HG03565 (cell line): ENCODE data around the gene ELMO1.

Experiments
- ATAC-seq: cut with Tn5 transposase; IDR thresholded peaks from one replicate; pipeline ENCODE4 v1.9.1; 2021; ENCODE audit warnings: mild to moderate bottlenecking, moderate library complexity; ENCODE audit not compliant: unreplicated experiment

The ELMO1 gene

GRCh38 chr7:37475646-37476045, 27.0 kb upstream of the ELMO1 start:
- ATAC-seq: no peak

GRCh38 chr7:37471619-37472018, 23.0 kb upstream of the ELMO1 start:
- ATAC-seq: no peak

- ATAC-seq: peak; percentile 85
Observed at GRCh38 chr7:37467002-37467401, 18.3 kb upstream of the ELMO1 start.

- ATAC-seq: no peak
Observed at GRCh38 chr7:37462138-37462537, 13.5 kb upstream of the ELMO1 start.

GRCh38 chr7:37455081-37455480, 6.4 kb upstream of the ELMO1 start:
- no peak for ATAC-seq

- ATAC-seq: no peak
Observed at GRCh38 chr7:37452346-37452745, 3.7 kb upstream of the ELMO1 start.

- ATAC-seq: no peak
Observed at GRCh38 chr7:37450035-37450434, 1.4 kb upstream of the ELMO1 start.

- ATAC-seq: no peak
Observed at GRCh38 chr7:37449621-37450020, 957 bp upstream of the ELMO1 start.

- ATAC-seq: peak; percentile 2
Observed at GRCh38 chr7:37448011-37448635, 541 bp downstream of the ELMO1 start.

- ATAC-seq: no peak
Observed at GRCh38 chr7:37446371-37446770, 2.3 kb downstream of the ELMO1 start.

GRCh38 chr7:37445790-37446189, 2.9 kb downstream of the ELMO1 start:
- ATAC-seq: no peak

GRCh38 chr7:37445064-37445723, 3.5 kb downstream of the ELMO1 start:
- no peak for ATAC-seq

GRCh38 chr7:37443627-37444026, 5.0 kb downstream of the ELMO1 start:
- no peak for ATAC-seq

- ATAC-seq: no peak
Observed at GRCh38 chr7:37442268-37442667, 6.4 kb downstream of the ELMO1 start.

- no peak for ATAC-seq
Observed at GRCh38 chr7:37441816-37442215, 6.8 kb downstream of the ELMO1 start.

- ATAC-seq: no peak
Observed at GRCh38 chr7:37441386-37441760, 7.3 kb downstream of the ELMO1 start.

- ATAC-seq: no peak
Observed at GRCh38 chr7:37440738-37441385, 7.8 kb downstream of the ELMO1 start.

GRCh38 chr7:37439653-37440026, 9.0 kb downstream of the ELMO1 start:
- ATAC-seq: no peak

GRCh38 chr7:37438906-37439652, 9.6 kb downstream of the ELMO1 start:
- no peak for ATAC-seq

- ATAC-seq: no peak
Observed at GRCh38 chr7:37435156-37435855, 13.4 kb downstream of the ELMO1 start.

GRCh38 chr7:37434529-37434928, 14.1 kb downstream of the ELMO1 start:
- no peak for ATAC-seq
